Activated CD4-positive, alpha-beta T cell treated with anti-CD3 and anti-CD28 coated beads, Interleukin-2, amount 50 U/mL, for 1 hour (primary cell): Measurements from ENCODE around the gene WNT1.

ENCODE experiments used
- DNase-seq: peaks from one replicate; pipeline ENCODE4 v3.0.0-alpha.2; 2020

WNT1 gene

DNA sequence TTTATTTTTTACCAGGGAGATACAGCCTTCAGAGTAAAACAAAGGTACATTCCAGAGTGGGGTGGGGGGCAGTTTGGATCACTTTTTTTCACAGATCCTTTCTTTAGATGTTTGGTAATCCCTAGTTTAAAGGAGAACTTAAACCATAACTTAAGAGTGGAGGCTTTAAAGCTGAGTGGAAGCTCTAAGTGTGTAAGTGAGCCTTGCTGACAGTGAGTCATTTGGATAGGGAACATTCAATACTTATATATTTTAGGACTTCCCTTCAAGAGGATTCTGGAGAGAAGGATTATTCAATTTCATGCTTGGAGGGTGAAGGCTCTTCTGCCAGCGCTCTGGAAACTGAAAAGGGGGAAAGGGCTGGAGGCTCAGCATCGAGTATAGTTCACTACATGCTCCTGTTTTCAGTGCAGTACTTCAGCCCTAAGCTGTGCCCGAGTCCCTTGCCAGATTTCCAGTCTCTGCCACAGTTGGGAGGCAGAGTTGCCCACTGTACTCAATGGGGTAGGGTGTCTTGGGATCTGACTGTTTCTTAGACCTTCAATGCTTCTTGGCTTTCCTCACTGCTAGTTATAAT is 32.1 kb downstream of the WNT1 start:
- DNase-seq = no peak

DNA sequence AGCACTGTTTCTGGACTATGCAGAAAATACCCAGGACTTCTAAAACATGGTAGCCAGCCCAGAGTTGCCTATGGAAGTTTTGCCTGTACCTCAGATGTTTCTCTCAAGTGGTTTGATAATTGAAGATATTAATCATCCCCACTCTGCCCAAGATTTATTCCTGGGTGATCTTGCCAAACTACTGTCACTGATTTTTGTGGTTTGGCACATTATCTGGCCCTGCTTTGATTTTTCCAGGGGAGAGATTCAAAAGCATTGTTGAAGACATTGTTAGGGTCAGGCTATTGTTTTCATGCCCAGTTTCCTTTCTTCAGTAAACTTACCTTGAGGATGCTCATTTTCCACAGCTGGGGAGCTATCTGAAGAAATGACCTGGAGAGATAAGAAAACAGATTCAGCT is 34.6 kb downstream of the WNT1 start:
- no peak for DNase-seq

DNA sequence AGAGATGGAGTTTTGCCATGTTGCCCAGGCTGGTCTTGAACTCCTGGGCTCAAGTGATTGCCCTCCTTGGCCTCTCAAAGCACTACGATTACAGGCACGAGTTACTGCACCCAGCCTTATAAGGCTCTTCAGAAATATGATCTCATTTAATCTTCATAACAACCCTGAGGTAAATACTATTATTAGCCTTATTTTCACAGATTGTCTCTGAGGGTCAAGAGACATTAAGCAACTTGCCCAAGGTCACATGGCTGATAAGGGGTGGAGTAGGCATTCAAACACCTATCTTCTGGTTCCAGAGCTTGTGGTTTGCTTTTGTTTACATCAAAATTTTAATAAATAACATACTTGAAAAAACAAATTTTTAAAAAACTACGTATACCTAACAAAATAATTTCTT is 35.3 kb downstream of the WNT1 start:
- no peak for DNase-seq

DNA sequence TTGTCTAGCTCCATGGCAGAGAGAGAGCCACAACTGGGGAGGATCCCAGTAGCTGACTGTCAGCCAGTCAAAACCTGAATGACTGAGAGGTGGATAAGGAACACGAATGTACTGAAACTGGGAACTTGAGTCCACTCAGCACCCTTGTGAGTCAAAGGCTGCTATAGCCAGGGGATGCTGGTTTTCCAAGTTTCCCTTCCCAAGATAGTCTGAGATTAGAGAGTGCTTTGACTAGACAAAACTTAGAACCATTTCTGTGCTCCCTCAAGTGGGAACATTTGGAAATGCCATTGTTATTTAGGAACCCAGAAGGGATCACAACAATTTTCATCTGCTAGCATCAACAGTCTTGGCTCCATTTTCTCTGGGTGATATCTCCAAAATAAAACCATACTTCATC is 36.4 kb downstream of the WNT1 start:
- DNase-seq = no peak

DNA sequence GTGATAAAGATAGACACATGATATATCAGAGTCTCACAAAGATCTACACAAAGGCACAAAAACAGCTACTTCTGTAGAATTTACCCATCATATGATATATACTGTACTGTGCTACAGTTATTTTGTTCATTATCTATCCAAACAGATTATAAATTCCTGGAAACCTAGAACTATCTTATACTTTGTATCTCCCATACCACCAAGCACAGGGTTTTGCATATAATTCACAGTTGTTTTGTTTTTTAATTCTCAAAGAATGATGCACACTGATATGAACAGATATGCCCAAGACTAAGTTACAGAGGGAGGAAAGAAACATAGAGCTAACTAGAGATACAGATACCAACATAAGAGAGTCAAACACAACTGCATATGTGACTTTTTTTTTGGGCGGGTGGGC is 37.1 kb downstream of the WNT1 start:
- DNase-seq = no peak

DNA sequence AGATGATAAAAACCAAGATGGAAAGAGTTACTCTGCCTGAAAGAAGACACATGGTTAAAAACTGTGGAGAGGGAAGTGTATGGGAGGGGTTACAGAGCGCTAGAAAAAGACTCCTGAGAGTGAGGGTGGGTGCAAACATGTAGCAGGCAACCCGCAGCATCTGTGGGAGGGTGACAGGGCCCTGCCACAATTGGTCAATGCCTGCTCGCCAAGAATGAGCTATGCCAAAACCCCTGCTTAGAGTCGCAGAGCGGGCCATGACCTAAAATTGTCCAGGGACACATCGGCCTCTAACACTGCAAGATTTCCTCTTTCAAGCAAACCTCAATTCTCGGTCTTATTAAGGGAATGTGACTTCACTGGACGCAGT is 39.8 kb downstream of the WNT1 start:
- peak; percentile 29 for DNase-seq

DNA sequence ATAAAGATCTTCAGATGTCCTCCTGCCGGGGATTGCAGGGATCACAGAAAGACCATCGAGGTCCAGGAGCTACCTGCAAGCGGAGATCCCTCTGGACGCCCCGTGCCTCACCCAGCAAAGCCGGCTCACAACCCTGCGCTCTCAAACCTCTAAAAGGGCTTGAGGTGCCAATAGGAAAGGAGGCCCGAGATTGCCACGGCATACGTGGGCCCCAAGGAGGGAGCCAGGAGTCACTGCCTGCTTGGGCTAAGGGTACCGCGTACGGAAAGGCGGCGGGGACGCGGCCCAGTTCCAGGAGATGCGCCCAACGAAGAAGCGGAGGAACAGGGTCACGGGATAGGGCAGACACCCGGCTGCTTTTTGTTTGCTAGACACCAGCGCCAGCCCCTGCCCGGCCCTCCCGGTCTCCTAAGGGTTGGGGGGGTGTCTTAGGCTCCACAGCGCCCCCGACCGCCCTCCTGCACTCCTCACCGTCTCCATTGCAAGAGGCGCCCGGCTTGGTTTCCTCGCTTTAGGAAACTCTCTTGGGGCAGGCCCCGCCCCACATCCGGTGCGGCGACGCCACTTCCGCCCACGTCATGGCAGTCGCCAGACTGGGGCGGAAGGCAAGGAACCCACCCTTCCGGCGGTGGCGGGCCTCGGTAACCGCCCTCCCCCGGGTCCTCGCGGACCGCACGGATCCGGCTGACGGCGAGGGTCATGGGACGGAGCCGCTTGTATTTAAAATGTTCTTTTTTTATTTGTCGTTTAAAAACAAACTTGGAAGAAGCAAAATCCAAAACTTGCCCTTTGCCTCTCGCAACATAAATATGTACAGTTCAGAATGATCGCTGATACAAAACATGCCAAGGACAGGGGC is 40.4 kb downstream of the WNT1 start, which contains the start of gene PRKAG1:
PRKAG1 (minus strand) TSS at position 516 of the 859 bp plus-strand sequence; CDS start at position 480, 36 bp downstream.
- DNase-seq = peak; percentile 97

DNA sequence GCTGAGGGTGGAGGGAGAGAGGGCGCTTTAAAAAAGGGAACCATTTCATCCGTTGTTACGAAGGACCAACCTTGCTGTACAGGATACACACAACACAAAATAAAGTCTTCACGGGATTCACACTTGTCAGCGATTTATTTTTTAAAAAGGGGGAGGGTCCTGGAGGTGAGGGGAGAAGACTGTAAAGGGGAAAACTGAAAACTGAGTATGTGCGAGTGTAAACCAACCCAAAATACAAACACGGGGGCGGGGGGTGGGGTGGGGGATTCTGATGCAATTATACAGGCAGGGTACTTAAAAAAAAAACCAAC is 41.0 kb downstream of the WNT1 start:
- DNase-seq = no peak

DNA sequence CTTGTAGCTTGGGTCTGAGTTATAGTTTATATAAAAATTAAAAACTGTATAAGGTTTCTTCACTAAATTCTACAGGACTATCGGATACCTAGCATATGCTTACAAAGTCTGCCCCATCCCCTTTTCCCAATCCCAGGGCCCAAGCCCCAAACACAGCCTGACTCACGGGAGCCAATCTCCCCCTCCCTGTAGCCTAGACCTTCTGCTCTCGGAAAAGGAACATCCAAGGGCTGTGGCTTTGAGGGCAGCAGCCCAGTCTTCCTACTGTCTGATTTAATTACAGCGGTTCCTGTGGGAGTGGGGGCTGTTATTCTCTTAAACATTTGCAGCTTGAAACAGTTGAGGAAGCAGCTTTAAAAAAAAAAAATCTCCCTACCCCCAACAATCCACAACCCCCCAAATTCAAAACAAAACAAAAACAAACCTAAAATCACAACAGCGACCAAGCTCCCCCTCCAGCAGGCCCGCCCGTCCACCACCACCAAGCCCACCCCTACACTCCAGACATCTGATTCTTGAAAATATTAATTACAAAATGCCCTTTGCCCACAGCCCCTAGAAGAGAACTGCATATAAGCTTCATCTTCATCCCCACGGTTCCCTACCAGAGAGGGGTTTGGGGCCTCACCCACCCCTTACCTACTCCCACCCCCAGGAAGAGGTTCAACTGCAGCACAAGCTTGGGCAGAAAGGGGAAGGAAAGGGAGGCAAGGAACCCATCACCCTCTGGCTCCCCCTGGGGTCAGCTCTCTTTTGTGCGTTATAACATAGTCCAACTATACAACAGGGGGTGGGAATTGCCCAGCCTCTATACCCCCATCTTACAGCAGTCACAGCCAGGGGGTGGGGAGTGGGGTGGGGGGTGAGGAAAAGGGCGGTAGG is 41.6 kb downstream of the WNT1 start:
- DNase-seq = peak; percentile 47

DNA sequence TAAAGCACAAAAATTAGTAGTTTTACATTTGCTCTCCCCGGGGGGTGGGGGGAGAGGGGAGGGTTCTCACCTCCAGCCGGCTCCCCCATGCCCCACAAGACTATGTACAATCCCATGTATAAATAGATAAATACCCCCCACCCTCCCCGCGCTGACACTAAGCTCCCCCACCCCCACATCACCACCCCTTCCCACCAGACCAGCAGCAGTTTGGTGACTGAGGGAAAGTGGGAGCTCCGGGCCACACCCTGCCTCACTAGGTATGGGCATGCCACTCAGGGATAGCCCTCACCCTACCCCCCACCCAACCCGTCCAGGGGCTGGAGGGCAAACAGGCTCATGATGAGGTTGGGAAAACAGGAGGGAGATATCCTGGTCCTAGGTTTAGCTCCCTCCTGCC is 42.3 kb downstream of the WNT1 start:
- DNase-seq = no peak

DNA sequence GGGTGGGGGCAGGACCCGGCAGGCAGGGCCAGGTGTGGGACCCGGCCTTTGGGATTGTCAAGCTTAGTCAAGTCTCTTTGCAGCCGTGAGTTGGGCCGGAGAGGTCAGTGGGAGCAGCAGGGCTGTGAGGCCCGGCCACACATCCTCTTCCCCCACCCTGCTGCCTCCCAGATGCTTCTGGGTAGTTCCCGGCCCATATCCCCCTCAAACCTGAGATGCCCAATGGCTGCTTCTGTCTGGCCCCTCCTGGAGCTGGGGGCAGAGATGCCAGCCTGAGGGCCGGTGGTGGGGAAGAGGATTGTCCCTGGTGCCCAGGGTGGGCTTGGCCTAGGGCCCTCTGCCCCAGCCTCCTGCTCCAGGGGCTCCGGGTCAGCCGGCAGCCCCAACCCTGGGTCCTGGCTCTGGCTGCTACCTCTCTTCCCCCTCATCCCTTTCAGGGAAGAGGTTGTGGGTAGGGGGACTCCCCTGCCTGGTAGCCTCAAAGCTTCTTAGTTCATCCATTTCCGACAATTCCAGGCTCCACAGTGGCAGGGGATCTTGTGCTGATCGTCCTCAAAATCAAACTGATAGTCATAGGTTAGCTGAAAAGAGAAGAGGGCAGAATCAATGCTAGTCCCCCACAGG is 43.3 kb downstream of the WNT1 start:
- no peak for DNase-seq

DNA sequence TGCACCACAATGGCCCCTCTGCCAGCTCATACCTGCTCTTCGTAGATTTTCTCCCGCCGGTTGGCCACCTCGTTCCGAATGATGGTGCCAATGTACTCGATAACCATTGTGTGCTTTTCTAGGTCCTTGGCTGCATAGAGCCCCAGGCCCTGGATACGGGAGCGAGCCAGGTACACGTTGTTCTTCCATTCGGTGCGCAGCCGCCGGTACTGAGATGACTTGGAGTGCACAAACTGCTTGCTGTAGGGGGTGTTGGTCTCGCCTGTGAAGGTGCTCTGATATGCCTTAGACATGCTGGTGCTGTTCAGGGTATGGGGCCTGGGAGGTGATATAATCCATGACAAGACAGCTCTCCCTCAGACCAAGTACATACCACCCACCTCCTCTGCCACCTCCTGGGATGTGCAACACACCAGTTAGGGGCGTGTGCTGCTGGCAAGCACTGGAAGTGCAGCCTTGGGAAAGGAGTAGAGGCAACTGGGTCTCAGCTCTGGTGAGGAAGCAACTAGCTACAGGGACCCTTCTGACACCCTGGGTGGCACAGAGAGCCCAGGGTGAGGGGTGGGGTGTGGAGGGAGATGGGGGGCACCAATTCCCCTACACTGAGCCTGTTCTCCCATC is 44.5 kb downstream of the WNT1 start:
- no peak for DNase-seq

DNA sequence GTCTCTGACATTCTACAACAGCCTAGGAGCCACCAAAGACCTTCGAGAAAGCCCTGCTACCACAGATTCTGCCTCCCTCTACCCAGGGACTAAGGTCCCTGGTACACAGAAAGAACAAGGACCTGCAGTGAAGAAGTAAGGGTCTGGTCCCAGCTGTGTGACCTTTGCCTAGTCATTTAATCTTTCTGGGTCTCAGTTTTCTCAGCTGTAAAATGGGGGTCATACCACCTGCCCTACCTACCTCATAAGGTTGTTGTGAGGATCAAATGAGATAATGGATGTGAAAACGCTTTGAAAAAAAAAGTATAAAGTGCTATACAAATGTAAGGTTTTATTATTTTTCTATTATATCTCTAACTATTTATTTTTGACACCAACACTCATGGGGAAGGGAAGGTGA is 45.7 kb downstream of the WNT1 start:
- DNase-seq = no peak

DNA sequence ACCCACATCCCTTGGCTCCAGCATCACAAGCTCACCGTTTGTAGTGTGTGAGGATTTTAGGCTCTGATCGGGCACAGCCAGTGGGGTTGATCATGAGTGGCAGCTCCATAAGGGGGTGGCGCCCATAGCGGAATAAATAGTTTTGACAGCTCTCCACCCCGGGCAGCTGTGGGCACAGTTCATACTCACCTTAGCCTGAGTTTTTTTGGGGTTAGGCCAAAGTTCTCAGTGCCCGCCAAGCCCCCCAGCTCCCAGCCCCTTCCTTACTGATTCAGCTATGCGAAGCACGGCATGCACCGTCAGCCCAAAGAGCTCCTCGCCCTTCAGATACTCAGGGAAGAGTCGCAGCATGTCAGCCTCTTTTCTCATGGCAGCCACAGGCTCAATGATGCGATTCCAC is 46.4 kb downstream of the WNT1 start:
- DNase-seq = no peak

DNA sequence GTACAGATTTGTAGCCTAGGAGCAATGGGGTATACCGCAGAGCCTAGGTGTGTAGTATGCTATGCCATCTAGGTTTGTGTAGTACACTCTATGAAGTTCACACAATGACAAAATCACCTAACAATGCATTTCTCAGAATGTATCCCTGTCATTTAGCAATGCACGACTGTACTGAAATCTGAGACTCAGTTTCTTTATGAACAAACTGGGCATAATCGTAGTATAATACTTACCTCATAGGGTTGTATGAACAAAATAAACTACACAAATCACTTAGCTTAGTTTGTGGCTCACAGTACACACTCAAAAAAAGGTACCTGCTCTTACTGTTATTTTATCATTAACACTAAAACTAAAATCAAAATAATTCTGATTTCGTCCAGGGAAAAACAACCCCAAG is 47.3 kb downstream of the WNT1 start:
- no peak for DNase-seq

DNA sequence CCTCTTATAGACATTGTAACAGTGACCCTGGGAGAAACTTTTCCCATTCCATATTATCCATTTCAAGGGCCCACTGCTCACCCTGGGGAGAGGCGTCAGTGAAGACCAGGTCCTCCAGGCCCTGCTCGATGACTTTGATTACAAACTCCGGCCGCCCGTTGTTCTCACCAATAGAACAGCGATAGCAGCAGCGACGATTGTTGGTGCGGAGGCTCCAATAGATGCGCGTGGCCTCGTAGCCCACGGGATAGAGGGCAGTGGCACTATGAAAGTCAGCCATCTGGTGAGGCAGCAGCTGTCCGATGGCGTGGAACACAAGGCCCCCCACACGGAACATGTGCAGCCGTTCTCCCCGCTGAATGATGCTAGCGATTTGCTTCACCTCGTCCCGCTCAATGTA is 48.0 kb downstream of the WNT1 start:
- no peak for DNase-seq

DNA sequence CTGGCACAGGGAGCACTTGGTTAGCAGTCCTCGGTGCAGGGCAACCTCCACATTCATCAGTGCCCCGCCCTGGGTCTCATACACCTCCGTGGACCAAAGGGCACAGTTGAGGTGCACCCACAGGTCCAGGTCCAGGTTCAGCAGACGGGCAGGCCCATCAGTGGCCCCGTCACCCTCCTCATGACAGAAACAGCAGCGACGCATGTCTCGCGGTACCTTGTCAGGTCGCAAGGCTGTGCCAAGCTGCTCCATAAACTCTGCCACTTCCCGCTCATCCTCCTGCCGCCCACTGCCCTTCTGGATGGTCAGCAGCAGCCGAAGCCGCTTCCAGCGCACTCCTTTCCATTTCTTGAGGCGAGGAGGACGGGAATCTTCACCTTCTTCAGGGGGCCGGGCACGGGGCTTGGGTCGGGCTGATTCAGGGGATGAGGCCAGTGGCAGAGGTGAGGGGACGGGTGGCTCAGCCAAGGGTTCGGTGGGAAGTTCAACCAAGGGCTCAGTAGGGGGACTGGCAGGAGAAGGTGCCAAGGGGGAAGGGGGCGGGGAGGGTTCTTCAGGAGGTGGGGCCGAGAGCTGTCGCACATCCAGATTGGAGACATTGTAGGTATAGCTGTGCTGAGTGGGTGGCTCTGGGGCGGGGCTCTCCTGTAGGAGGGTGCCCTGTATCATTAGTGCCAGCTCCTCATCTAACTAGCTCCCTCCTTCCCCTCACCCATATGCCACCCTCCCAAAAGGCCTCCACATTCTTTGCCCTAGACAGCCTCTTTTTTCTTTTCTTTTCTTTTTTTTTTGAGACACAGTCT is 48.8 kb downstream of the WNT1 start:
- no peak for DNase-seq

DNA sequence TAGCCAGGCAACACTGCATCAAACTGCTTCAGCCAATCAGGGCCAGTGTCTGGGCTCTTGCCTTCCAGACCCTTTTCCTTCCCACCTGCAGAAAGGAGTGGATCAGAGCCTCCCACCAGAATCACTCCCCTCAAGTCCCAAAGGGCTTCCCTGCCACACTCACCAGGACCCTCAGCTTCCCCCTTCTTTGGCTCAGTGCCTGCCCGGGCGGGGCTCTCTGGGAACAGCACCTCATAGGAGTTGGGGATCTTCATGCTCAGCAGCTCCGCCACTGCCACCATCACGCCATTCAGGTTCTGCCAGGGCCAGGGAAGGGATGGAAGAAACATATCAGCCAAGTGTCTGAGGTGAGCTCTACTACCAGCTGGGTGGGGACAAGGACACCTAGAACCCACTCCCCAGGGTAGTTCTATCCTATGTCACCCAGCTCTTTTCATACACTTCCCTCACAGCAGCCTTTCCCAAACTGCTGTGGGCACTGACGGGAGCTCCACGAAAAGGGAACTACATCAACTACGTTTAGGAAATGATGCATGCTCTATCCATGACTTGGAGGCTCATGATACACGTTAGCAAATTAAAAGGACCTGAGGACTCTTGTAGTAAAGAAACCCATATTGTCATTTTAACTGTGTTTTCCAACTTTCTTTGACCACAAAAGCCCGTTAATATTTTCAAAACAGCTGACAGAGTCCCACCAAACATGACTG is 49.9 kb downstream of the WNT1 start:
- DNase-seq = no peak

DNA sequence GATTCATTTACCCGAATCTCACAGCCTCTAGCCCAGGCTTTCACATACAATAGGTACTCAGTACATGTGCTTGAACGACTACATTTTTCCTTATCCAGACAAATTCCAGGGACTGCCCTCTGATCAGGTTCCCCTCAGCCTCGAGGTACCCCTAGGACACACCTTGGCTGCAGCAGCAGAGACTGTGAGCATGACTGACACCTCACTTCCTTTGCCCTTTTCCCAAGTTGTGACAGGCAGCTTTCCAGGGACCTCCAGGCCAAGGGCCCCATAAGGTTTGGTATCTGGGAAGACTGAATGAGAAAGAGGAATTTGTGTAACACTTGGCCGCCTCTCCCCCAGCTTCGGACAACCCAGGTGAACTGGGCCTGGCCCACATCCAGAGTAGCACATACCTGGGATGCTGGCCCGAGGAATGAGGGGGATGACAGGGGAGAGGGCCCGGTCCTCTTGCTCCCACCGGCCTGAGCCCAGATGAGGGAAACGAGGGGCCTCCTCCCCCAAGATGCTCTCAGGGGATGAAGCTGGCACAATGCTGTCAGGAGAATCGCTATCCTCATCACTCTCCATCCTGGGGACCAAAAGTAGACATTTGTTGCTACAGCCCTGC is 50.6 kb downstream of the WNT1 start:
- DNase-seq = no peak

DNA sequence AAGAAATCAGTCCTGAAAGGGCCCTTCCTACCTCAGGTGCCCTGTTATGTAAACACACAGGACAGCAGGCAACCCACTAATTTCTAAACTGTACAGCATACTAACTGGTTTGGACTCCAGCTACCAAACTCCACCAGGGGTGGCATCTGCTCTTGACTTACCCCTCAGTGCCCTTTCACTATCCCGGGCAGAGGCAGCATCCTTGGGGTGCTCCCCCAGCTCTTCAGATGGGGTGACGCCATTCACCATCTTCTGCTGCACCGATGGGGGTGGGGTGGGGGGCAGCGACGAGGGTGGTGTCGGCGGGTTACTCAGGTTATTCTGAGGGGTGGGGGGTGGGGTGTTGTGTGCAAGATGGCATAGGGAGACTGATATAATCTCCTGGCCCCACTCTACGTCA is 52.0 kb downstream of the WNT1 start:
- no peak for DNase-seq
